DOHH2 (cell line): ENCODE data around the gene RAD51.
A peak's percentile ranks its signal among the peaks of the same experiment; 100 is the strongest.

Experiments
- H3F3A ChIP-seq: fragments of 200-600 bp; sonication (generic), shearing (Covaris generic); 2 replicates; pipeline ENCODE4 v1.6.0; 2016; ENCODE audit warnings: antibody characterized with exemption, mild to moderate bottlenecking; ENCODE audit not compliant: control insufficient read depth, insufficient read depth
- H3K27ac ChIP-seq: fragments of 200-600 bp; sonication (generic); 2 replicates; pipeline ENCODE4 v1.5.1; 2014; ENCODE audit warnings: low read depth, mild to moderate bottlenecking, low read length, moderate library complexity
- H3K27me3 ChIP-seq: fragments of 200-600 bp; sonication (generic); 2 replicates; pipeline ENCODE4 v1.6.1; 2014; ENCODE audit warnings: mild to moderate bottlenecking, low read length, mixed read lengths; ENCODE audit not compliant: control insufficient read depth
- H3K36me3 ChIP-seq: fragments of 200-600 bp; sonication (generic); 2 replicates; pipeline ENCODE4 v1.6.1; 2014; ENCODE audit warnings: mild to moderate bottlenecking, low read length, moderate library complexity, mixed read lengths; ENCODE audit not compliant: control insufficient read depth
- H3K4me1 ChIP-seq: fragments of 200-600 bp; sonication (generic); 2 replicates; pipeline ENCODE4 v1.6.1; 2014; ENCODE audit warnings: mild to moderate bottlenecking, low read length, mixed read lengths; ENCODE audit not compliant: control insufficient read depth
- H3K4me2 ChIP-seq: fragments of 200-600 bp; sonication (generic); 2 replicates; pipeline ENCODE4 v1.6.0; 2014; ENCODE audit warnings: mild to moderate bottlenecking, low read length, moderate library complexity
- H3K4me3 ChIP-seq: fragments of 200-600 bp; sonication (generic); 2 replicates; pipeline ENCODE4 v1.5.1; 2014; ENCODE audit warnings: mild to moderate bottlenecking, low read length, mixed read lengths
- H3K79me2 ChIP-seq: fragments of 200-600 bp; sonication (generic); 2 replicates; pipeline ENCODE4 v1.6.1; 2014; ENCODE audit warnings: mild to moderate bottlenecking, low read length, mixed read lengths; ENCODE audit not compliant: control insufficient read depth
- H3K9me2 ChIP-seq: fragments of 200-600 bp; sonication (generic); replicated peaks from 2 replicates; pipeline ENCODE4 v1.6.1; 2014; ENCODE audit warnings: mild to moderate bottlenecking, low read length, mixed read lengths; ENCODE audit not compliant: control insufficient read depth
- H3K9me3 ChIP-seq: fragments of 200-600 bp; sonication (generic); 2 replicates; pipeline ENCODE4 v1.6.1; 2014; ENCODE audit warnings: antibody characterized with exemption, low read length, mixed read lengths; ENCODE audit not compliant: control insufficient read depth, insufficient read depth
- H4K20me1 ChIP-seq: fragments of 200-600 bp; sonication (generic); 2 replicates; pipeline ENCODE4 v1.6.0; 2014; ENCODE audit warnings: low read depth, mild to moderate bottlenecking, antibody characterized with exemption, low read length, moderate library complexity; ENCODE audit not compliant: control insufficient read depth, insufficient read depth
- EZH2phosphoT487 ChIP-seq: fragments of 200-600 bp; sonication (generic); IDR thresholded peaks from 2 replicates; pipeline ENCODE4 v1.6.1; 2017; ENCODE audit warnings: borderline replicate concordance, mild to moderate bottlenecking, antibody characterized with exemption, low read length, moderate library complexity, mixed read lengths
- TF ChIP-seq, protein P1 (sequence below): fragments of 200-600 bp; sonication (generic); IDR thresholded peaks from one replicate; pipeline ENCODE4 v1.5.1; 2014; ENCODE audit warnings: antibody characterized with exemption, mild to moderate bottlenecking, low read depth, low read length; ENCODE audit not compliant: poor library complexity, severe bottlenecking

The RAD51 gene

DNA sequence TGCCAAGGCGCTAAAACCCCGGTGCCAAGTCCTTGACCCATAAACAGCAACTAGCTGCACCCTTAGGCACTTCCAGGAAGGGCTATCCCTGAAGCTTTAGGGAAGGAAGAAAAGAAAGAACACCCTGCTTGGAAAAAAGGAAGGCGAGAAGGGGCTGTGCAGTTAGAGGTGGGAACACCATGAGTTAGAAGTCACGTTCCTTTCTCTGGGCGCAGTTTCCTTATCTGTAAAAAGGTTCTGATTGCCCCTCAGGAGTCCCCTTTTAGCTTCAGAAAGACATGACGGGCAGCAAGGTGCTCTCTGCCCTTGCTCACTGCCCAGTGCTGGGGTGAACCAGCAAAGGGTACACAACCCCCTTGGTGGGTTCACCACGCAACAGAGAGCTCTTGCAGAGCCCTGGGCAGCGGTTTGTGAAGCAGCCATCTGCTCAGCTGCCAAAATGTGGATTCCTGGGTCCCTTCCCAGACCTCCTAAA is 69.7 kb downstream of the RAD51 start:
- peaks cover 40% of the 10 kb centered on the region for H3K79me2 ChIP-seq
- H3K9me3 ChIP-seq, result no peaks in the 10 kb centered on the region
- peaks cover 41% of the 10 kb centered on the region for H3F3A ChIP-seq
- peaks cover 91% of the 10 kb centered on the region for H3K4me1 ChIP-seq
- H3K9me2 ChIP-seq, result no peaks in the 10 kb centered on the region
- no peaks in the 10 kb centered on the region for H3K27me3 ChIP-seq
- peak overlapping the region; percentile 78 for H3K4me3 ChIP-seq
- peak overlapping the region; percentile 90 for H3K27ac ChIP-seq
- TF ChIP-seq, protein P1, sequence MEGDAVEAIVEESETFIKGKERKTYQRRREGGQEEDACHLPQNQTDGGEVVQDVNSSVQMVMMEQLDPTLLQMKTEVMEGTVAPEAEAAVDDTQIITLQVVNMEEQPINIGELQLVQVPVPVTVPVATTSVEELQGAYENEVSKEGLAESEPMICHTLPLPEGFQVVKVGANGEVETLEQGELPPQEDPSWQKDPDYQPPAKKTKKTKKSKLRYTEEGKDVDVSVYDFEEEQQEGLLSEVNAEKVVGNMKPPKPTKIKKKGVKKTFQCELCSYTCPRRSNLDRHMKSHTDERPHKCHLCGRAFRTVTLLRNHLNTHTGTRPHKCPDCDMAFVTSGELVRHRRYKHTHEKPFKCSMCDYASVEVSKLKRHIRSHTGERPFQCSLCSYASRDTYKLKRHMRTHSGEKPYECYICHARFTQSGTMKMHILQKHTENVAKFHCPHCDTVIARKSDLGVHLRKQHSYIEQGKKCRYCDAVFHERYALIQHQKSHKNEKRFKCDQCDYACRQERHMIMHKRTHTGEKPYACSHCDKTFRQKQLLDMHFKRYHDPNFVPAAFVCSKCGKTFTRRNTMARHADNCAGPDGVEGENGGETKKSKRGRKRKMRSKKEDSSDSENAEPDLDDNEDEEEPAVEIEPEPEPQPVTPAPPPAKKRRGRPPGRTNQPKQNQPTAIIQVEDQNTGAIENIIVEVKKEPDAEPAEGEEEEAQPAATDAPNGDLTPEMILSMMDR, result no peak
- no peak for TF ChIP-seq EZH2phosphoT487
- no peaks in the 10 kb centered on the region for H4K20me1 ChIP-seq
- H3K4me2 ChIP-seq, result peak overlapping the region; percentile 90
- H3K36me3 ChIP-seq, result peaks cover 46% of the 10 kb centered on the region

- no peaks in the 10 kb centered on the region for H4K20me1 ChIP-seq
- TF ChIP-seq, protein P1, result no peak
- TF ChIP-seq EZH2phosphoT487, result no peak
- peaks cover 53% of the 10 kb centered on the region for H3K36me3 ChIP-seq
- peaks cover 92% of the 10 kb centered on the region for H3K4me1 ChIP-seq
- no peaks in the 10 kb centered on the region for H3K9me2 ChIP-seq
- no peaks in the 10 kb centered on the region for H3K27me3 ChIP-seq
- H3K9me3 ChIP-seq, result no peaks in the 10 kb centered on the region
- peak overlapping the region; percentile 90 for H3K27ac ChIP-seq
- peaks cover 38% of the 10 kb centered on the region for H3F3A ChIP-seq
- H3K4me3 ChIP-seq, result peak overlapping the region; percentile 78
- peaks cover 40% of the 10 kb centered on the region for H3K79me2 ChIP-seq
- peak overlapping the region; percentile 90 for H3K4me2 ChIP-seq
Observed at GRCh38 chr15:40766194-40766815, 71.3 kb downstream of the RAD51 start.

DNA sequence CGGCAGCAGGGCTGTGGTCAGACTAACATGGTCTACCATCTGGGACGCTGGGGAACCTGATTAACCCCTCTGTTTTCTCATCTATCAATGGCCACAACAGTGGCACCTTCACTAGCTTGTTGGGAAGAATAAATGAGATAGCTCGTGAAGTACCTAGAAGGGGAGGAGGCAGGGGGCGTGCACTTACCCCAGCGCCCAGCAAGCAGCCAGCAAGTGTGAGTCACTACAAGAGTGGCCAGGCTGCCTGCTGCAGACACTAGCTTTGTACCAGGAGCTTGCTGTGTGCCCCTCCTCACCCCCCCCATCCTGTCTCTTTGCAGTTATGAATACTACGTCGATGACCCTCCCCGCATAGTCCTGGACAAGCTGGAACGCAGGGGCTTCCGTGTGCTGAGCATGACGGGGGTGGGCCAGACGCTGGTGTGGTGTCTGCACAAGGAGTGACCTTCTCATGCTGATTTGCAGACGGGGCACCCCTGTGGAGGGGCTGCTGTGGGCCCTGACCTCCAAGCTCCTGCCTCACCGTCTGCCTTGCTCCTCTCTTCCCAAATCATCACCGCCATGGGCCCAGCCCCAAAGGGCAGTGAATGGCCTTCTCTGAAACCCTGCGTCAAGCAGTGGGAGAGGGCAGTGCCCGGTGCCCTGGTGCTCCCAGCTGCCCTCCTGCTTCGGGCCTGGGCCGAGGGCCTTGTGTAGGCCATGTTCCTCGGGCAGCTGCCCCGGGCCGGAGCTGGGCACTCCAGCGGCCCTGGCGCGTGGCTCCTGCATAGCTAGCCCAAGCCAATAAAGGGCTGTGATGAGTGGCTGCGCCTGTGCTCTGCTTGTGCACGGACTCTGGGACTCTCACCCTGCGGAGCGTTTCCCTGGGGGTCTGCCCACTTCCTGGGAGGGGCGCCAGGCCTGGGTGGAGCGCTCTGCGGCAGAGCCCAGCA is 72.2 kb downstream of the RAD51 start:
- Histone ChIP-seq H3F3A (peaks cover 32% of the 10 kb centered on the region), H3K36me3 (peaks cover 61% of the 10 kb centered on the region), H3K4me2 (no peak overlapping the region; the same call in 1 of the 2 replicates), H3K4me1 (peaks cover 92% of the 10 kb centered on the region), H3K9me2 (no peaks in the 10 kb centered on the region), H3K9me3 (no peaks in the 10 kb centered on the region), H3K4me3 (no peak overlapping the region), H3K27ac (no peak overlapping the region), H3K79me2 (peaks cover 40% of the 10 kb centered on the region), H4K20me1 (no peaks in the 10 kb centered on the region), H3K27me3 (no peaks in the 10 kb centered on the region)
- TF ChIP-seq, protein P1, result no peak
